Pancreas (tissue), 10 donors: Measurements from ENCODE around the gene DPF3. TPM values are rescaled to one million over a fixed set of nuclear protein-coding genes. Genes with fewer than 3 reads are reported as not detected.

Experiments used
- ATAC-seq, 4 donors: fragments of 200-7000 bp; cut with Tn5 transposase; one replicate each; pipeline versions ENCODE4 v1.8.0 to v1.9.1; 2020; ENCODE audit warnings: mild to moderate bottlenecking in 4 of 4, moderate library complexity in 4 of 4
- DNase-seq, 6 donors: peaks; one replicate each; pipeline ENCODE4 v3.0.0-alpha.2; 2020
- FAIRE-seq: peaks from 2 replicates; lab custom pipeline; 2012; peaks lifted over from hg19 to GRCh38; lab: Jason Lieb, UNC
- H3K27ac ChIP-seq, 4 donors: fragments of 200-600 bp; sonication (generic); 1 replicate in 3 of 4; 2 replicates in 1 of 4; pipeline versions ENCODE4 v1.5.0 to v1.8.0; 2020
- H3K27me3 ChIP-seq, 4 donors: fragments of 200-600 bp; one replicate each; pipeline ENCODE4 v1.8.0; 2021
- H3K36me3 ChIP-seq, 3 donors: fragments of 200-600 bp; sonication (generic) in 1 of 3; one replicate each; pipeline versions ENCODE4 v1.5.0 to v1.8.0; 2020 to 2021
- H3K4me1 ChIP-seq, 3 donors: fragments of 200-600 bp; one replicate each; pipeline ENCODE4 v1.8.0; 2021
- H3K4me3 ChIP-seq, 4 donors: fragments of 200-600 bp; sonication (generic) in 2 of 4; one replicate each; pipeline versions ENCODE4 v1.5.0 to v1.8.0; 2020 to 2021
- H3K9me3 ChIP-seq, 4 donors: fragments of 200-600 bp; one replicate each; pipeline ENCODE4 v1.8.0; 2021
- CTCF ChIP-seq, 4 donors: fragments of 200-600 bp; sonication (generic) in 3 of 4; IDR thresholded peaks; one replicate each; pipeline versions ENCODE4 v1.5.0 to v1.8.0; 2021; ENCODE audit warnings: antibody characterized with exemption in 4 of 4
- WGBS, 2 donors: extraction: QIAGEN DNeasy Blood & Tissue Kit; methylation state at CpG; one replicate each; pipeline ENCODE4 v1.1.7; 2013; 5-methylcytosine and 5-hydroxymethylcytosine counted together
- intact Hi-C, 3 donors: fragments of 100-400 bp; cut with DNase I; formaldehyde crosslinking; loops; one replicate each; pipeline versions ENCODE4 v1.11.1 to v1.14.2; 2022
- polyA plus RNA-seq, 2 donors: library from polyadenylated mRNA; stranded (reverse); fragments of 200-250 nt; gene quantifications; one replicate each; pipeline ENCODE4 v1.2.3, GENCODE V29; 2013
- total RNA-seq, 6 donors: library from RNA; stranded (reverse); fragmentation: NEBNext Ultra II Directional in 4 of 6; extraction: Animal tissue kit (Norgen Biotek cat#: 25700) in 4 of 6; gene quantifications; one replicate each; pipeline versions ENCODE4 v1.2.1 to v1.2.4, GENCODE V29; 2021 to 2023
- donor health status: healthy with polysubstance abuse.
- donor health status: DM: no; HTN: no; CAD: no; lungs with moderate emphysema.
- donor health status: DM: no; HTN: no; CAD: no.
- donor health status: control.
- donor health status: control.
- donor health status: Bipolar disorder and iron deficiency.
- donor health status: DM: yes; HTN: yes; CAD: no.
- donor health status: DM: no; HTN: no; CAD: no.
- donor health status: DM: no; HTN: no; CAD: no.
- donor health status: DM: yes; HTN: yes; CAD: no.

DPF3 gene
- total and polyA plus RNA-seq, 8 donors, result 0.14 to 1.3 (median 0.86) TPM

GRCh38 chr14:72685456-72685855 lies 208.4 kb downstream of the DPF3 start:
- Histone ChIP-seq H3K27me3 (no peaks in the 10 kb centered on the region), H3K4me3 (no peak overlapping the region), H3K4me1 (no peaks in the 10 kb centered on the region), H3K27ac (no peak overlapping the region), H3K36me3 (no peaks in the 10 kb centered on the region), H3K9me3 (no peaks in the 10 kb centered on the region)
- TF ChIP-seq CTCF (IDR thresholded peaks at IDR 0.05), result no peak
- FAIRE-seq, result no peak
- 95 to 100% methylated on average over 3 of the region's 3 CpGs for WGBS, 2 donors
- no peak for ATAC-seq
- no peak for DNase-seq
- intact Hi-C loops, result no loop called here

- intact Hi-C loops, result no loop called here
- no peak for FAIRE-seq
- H3K27ac ChIP-seq, result no peak overlapping the region
Observed at GRCh38 chr14:72683787-72684186, 210.1 kb downstream of the DPF3 start.

GRCh38 chr14:72682188-72682587 lies 211.7 kb downstream of the DPF3 start:
- TF ChIP-seq CTCF (IDR thresholded peaks at IDR 0.05), result no peak
- Histone ChIP-seq H3K27ac (no peak overlapping the region), H3K4me1 (no peaks in the 10 kb centered on the region), H3K27me3 (no peaks in the 10 kb centered on the region), H3K36me3 (no peaks in the 10 kb centered on the region), H3K9me3 (no peaks in the 10 kb centered on the region), H3K4me3 (no peak overlapping the region)
- no peak for DNase-seq
- 89 to 91% methylated on average over 5 of the region's 5 CpGs for WGBS, 2 donors
- no peak for ATAC-seq
- no peak for FAIRE-seq
- intact Hi-C loops, result no loop called here

More at GRCh38 chr14:72683787-72684186, 210.1 kb downstream of the DPF3 start:
- Histone ChIP-seq H3K4me1 (no peaks in the 10 kb centered on the region), H3K9me3 (no peaks in the 10 kb centered on the region), H3K27me3 (no peaks in the 10 kb centered on the region), H3K36me3 (no peaks in the 10 kb centered on the region), H3K4me3 (no peak overlapping the region)
- WGBS, 2 donors, result 75 to 82% methylated on average over 4 of the region's 4 CpGs
- no peak for TF ChIP-seq CTCF (IDR thresholded peaks at IDR 0.05)
- ATAC-seq, result no peak
- DNase-seq, result no peak

- FAIRE-seq (no peak), DNase-seq (no peak), ATAC-seq (no peak)
- 87 to 90% methylated on average over 7 of the region's 7 CpGs for WGBS, 2 donors
- Histone ChIP-seq H3K4me3 (no peak overlapping the region), H3K27ac (no peak overlapping the region), H3K9me3 (no peaks in the 10 kb centered on the region), H3K36me3 (no peaks in the 10 kb centered on the region), H3K27me3 (no peaks in the 10 kb centered on the region), H3K4me1 (no peaks in the 10 kb centered on the region)
- TF ChIP-seq CTCF (IDR thresholded peaks at IDR 0.05), result no peak
- intact Hi-C loops, result no loop called here
Observed at GRCh38 chr14:72680853-72681640, 212.9 kb downstream of the DPF3 start.

- intact Hi-C loops, result no loop called here
- FAIRE-seq (no peak), DNase-seq (peak in 1 of 6 donors; percentile 47), ATAC-seq (no peak)
- H3K4me3 ChIP-seq, result no peak overlapping the region
- no peaks in the 10 kb centered on the region for H3K36me3 ChIP-seq
- H3K27ac ChIP-seq, result no peak overlapping the region
- TF ChIP-seq CTCF (IDR thresholded peaks at IDR 0.05), result no peak
- no peaks in the 10 kb centered on the region for H3K4me1 ChIP-seq
- H3K27me3 ChIP-seq, result no peaks in the 10 kb centered on the region
- WGBS, 2 donors, result 60 to 62% methylated on average over 27 of the region's 27 CpGs
- H3K9me3 ChIP-seq, result no peaks in the 10 kb centered on the region
Observed at GRCh38 chr14:72679536-72680151, 214.3 kb downstream of the DPF3 start.
